GM21381 (cell line): ENCODE results near the gene SCYL1.

Experiments used
- ATAC-seq: cut with Tn5 transposase; IDR thresholded peaks from one replicate; pipeline ENCODE4 v1.9.1; 2021; ENCODE audit warnings: mild to moderate bottlenecking, moderate library complexity; ENCODE audit not compliant: unreplicated experiment

The SCYL1 gene

GRCh38 chr11:65492637-65493366 lies 32.1 kb upstream of the SCYL1 start:
- ATAC-seq: peak; percentile 20

GRCh38 chr11:65493367-65494176 lies 31.3 kb upstream of the SCYL1 start:
- ATAC-seq: no peak

GRCh38 chr11:65496304-65497140 lies 28.4 kb upstream of the SCYL1 start:
- ATAC-seq: no peak

- ATAC-seq: peak; percentile 59
Observed at GRCh38 chr11:65497141-65498041, 27.5 kb upstream of the SCYL1 start.

- no peak for ATAC-seq
Observed at GRCh38 chr11:65498042-65498726, 26.7 kb upstream of the SCYL1 start.

- no peak for ATAC-seq
Observed at GRCh38 chr11:65498727-65498976, 26.2 kb upstream of the SCYL1 start.

GRCh38 chr11:65498977-65499712 lies 25.7 kb upstream of the SCYL1 start, which contains the start of gene MALAT1:
MALAT1 (plus strand) TSS chr11:65499045.
- ATAC-seq: peak; percentile 43

- no peak for ATAC-seq
Observed at GRCh38 chr11:65499713-65500386, 25.0 kb upstream of the SCYL1 start.

GRCh38 chr11:65500387-65501185 lies 24.3 kb upstream of the SCYL1 start:
- ATAC-seq: no peak

- ATAC-seq: no peak
Observed at GRCh38 chr11:65501186-65501471, 23.8 kb upstream of the SCYL1 start.

GRCh38 chr11:65501472-65502273 lies 23.2 kb upstream of the SCYL1 start:
- ATAC-seq: no peak

GRCh38 chr11:65502274-65502554 lies 22.7 kb upstream of the SCYL1 start:
- no peak for ATAC-seq

- ATAC-seq: no peak
Observed at GRCh38 chr11:65502555-65503367, 22.1 kb upstream of the SCYL1 start.

- no peak for ATAC-seq
Observed at GRCh38 chr11:65503368-65503948, 21.4 kb upstream of the SCYL1 start.

GRCh38 chr11:65503949-65504673 lies 20.8 kb upstream of the SCYL1 start:
- ATAC-seq: no peak
